ENCODE data around the gene ERBB2. TPM values are rescaled to one million over a fixed set of nuclear protein-coding genes. Genes with fewer than 3 reads are reported as not detected.

ERBB2 gene
- total and polyA plus RNA-seq, 2 of the 8 experiments (the other 6 are each of a cell fraction or from before 2014, with no cell fraction given) = 183 to 394 TPM

GRCh38 chr17:39673335-39674081 is 26.4 kb upstream of the ERBB2 start:
- Histone ChIP-seq H3K27ac (ENCODE audit: low read depth, low read length) (no peak overlapping the region), H3K79me1 (ENCODE audit: low read depth, low read length) (no peaks in the 10 kb centered on the region), H2BK120ac (replicated peaks; ENCODE audit: low read depth, low read length) (no peak overlapping the region), H3K79me2 (ENCODE audit: control insufficient read depth in 1 of 2, insufficient read depth in 2 of 2, low read length in 2 of 2) (no peaks in the 10 kb centered on the region), H3K56ac (replicated peaks; ENCODE audit: insufficient read length, low read depth, low read length) (no peak overlapping the region), H2BK12ac (ENCODE audit: low read depth, low read length) (peak overlapping the region; percentile 68; the same call in 1 of the 2 replicates), H3K9ac (replicated peaks in 1 of 4; ENCODE audit: extremely low read depth in 1 of 4, low read depth in 3 of 4, low read length in 3 of 4) (no peak overlapping the region), H3K9me3 (ENCODE audit: insufficient read depth in 2 of 2, low read depth in 1 of 2, low read length in 1 of 2) (no peaks in the 10 kb centered on the region), H3K18ac (ENCODE audit: extremely low read depth, low read length) (no peak overlapping the region; the same call in 1 of the 2 replicates), H3K4me1 (replicated peaks in 1 of 4; ENCODE audit: control insufficient read depth in 3 of 4, insufficient read depth in 4 of 4, low read length in 3 of 4) (peaks cover 0 to 15% (median 7%) of the 10 kb centered on the region in 4 experiments; a peak in 6 of 7 replicates), H4K91ac (replicated peaks; ENCODE audit: insufficient read length, low read length) (peak overlapping the region; percentile 37), H3K4ac (replicated peaks; ENCODE audit: insufficient read length, low read depth, low read length) (no peak overlapping the region), H4K5ac (ENCODE audit: insufficient read length, low read depth, low read length) (no peak overlapping the region), H2BK5ac (ENCODE audit: low read depth, low read length) (no peak overlapping the region), H2BK15ac (ENCODE audit: low read length) (0 out of 2 replicates have a peak overlapping the region, but pooled peaks have one; percentile 72), H2BK20ac (ENCODE audit: low read length) (no peak overlapping the region), H3K27me3 (replicated peaks in 1 of 4; ENCODE audit: control insufficient read depth in 3 of 4, extremely low read depth in 1 of 4, insufficient read depth in 3 of 4, low read length in 3 of 4) (peaks cover 0 to 15% (median 2%) of the 10 kb centered on the region in 4 experiments; a peak in 3 of 7 replicates), H2AFZ (ENCODE audit: low read length) (no peak overlapping the region), H3K36me3 (ENCODE audit: control insufficient read depth in 2 of 4, insufficient read depth in 4 of 4, low read length in 3 of 4) (peaks cover 0 to 3% (median 0%) of the 10 kb centered on the region in 4 experiments; a peak in 1 of 8 replicates), H4K8ac (ENCODE audit: extremely low read depth, insufficient read depth, low read length) (no peak overlapping the region), H4K20me1 (replicated peaks in 1 of 2; ENCODE audit: control insufficient read depth in 1 of 2, insufficient read depth in 2 of 2, low read length in 2 of 2) (peaks cover 0 to 2% of the 10 kb centered on the region in 2 experiments), H3K23me2 (ENCODE audit: low read depth, low read length) (peaks cover 3% of the 10 kb centered on the region; the same call in 1 of the 2 replicates), H3K4me3 (ENCODE audit: extremely low read depth in 1 of 4, insufficient read depth in 2 of 4, low read depth in 3 of 4, low read length in 4 of 4) (no peak overlapping the region), H3K23ac (ENCODE audit: insufficient read length) (no peak overlapping the region), H3K14ac (ENCODE audit: insufficient read length) (no peak overlapping the region), H3K4me2 (ENCODE audit: insufficient read depth in 1 of 2, low read depth in 2 of 2, low read length in 2 of 2) (no peak overlapping the region), H2AK5ac (ENCODE audit: low read depth, low read length) (no peak overlapping the region)
- ChIA-PET CTCF (ENCODE audit: partially characterized antibody) (interaction anchor here (0.6 to 52.4 kb wide), 13 partner anchors 9 to 137 kb away, joined by 3 to 1885 read pairs (median 10); partner anchors contain the start of genes ERBB2, MIEN1, PGAP3 and PPP1R1B), POLR2A (ENCODE audit: partially characterized antibody) (interaction anchor here (0.6 to 38.1 kb wide), 7 partner anchors 2 to 56 kb away, joined by 3 to 708 read pairs (median 4); partner anchors contain the start of genes ERBB2, PGAP3, PNMT and TCAP)
- DNase-seq (ENCODE audit: low read depth in 1 of 2, low spot score in 2 of 2) (no peak), FAIRE-seq (no peak)
- WGBS, 2 experiments (ENCODE audit: extremely low coverage in 1 of 2, insufficient coverage in 1 of 2, insufficient read length in 1 of 2, insufficient replicate concordance in 2 of 2, low coverage in 1 of 2, low lambda C conversion rate in 2 of 2, missing lambda C conversion rate in 1 of 2) = 83% methylated on average over 13 of the region's 13 CpGs; no CpG with 5 or more reads in 1 of the 2 experiments
- TF ChIP-seq RAD21 (IDR thresholded peaks at IDR 0.05 in 1 of 2, conservative IDR thresholded peaks at IDR 0.05 in 1 of 2; ENCODE audit: low read depth in 2 of 2, low read length in 2 of 2) (no peak), EZH2 (IDR thresholded peaks at IDR 0.05; ENCODE audit: low read depth, low read length, severe bottlenecking) (no peak), SIN3A (conservative IDR thresholded peaks at IDR 0.05 in 1 of 2, IDR thresholded peaks at IDR 0.05 in 1 of 2; ENCODE audit: low read depth in 1 of 2, low read length in 2 of 2) (no peak), BCL11A (IDR thresholded peaks at IDR 0.05; ENCODE audit: low read depth in 2 of 2, low read length in 2 of 2) (no peak), CEBPB (IDR thresholded peaks at IDR 0.05; ENCODE audit: low read depth, low read length) (no peak), MAFK (IDR thresholded peaks at IDR 0.05; ENCODE audit: low read depth, low read length) (no peak), SP4 (IDR thresholded peaks at IDR 0.05; ENCODE audit: low read length) (no peak), POU5F1 (IDR thresholded peaks at IDR 0.05; ENCODE audit: low read depth, low read length) (no peak), SRF (IDR thresholded peaks at IDR 0.05; ENCODE audit: low read depth, low read length) (no peak), SP1 (IDR thresholded peaks at IDR 0.05; ENCODE audit: low read depth, low read length) (no peak), TEAD4 (IDR thresholded peaks at IDR 0.05; ENCODE audit: low read depth, low read length) (no peak), GTF2F1 (IDR thresholded peaks at IDR 0.05; ENCODE audit: borderline replicate concordance, low read depth, low read length) (no peak)
